HepG2 (cell line): ENCODE data around the gene ZNF800. TPM values are rescaled to one million over a fixed set of nuclear protein-coding genes. Genes with fewer than 3 reads are reported as not detected.

Experiments used
- ATAC-seq: fragments of 200-7000 bp; cut with Tn5 transposase; 3 replicates; pipeline ENCODE4 v1.9.1; 2020; ENCODE audit warnings: mild to moderate bottlenecking, moderate library complexity
- BruUV-seq: library from RNA; stranded (reverse); fragments of 400-500 nt; replicated peaks from 2 replicates; lab custom pipeline; 2021; lab: Mats Ljungman, UMichigan
- CTCF ChIA-PET: fragments of 300-600 bp; formaldehyde crosslinking; extraction: SDS; loops from one replicate; lab custom pipeline; 2021; ENCODE audit warnings: low total read pairs, inconsistent platforms, low intra/inter-chr PET ratio; lab: Yijun Ruan, JAX
- POLR2A ChIA-PET: fragments of 350-600 bp; sonication (Branson Sonifier 250); formaldehyde crosslinking; loops from one replicate; lab custom pipeline; 2020; ENCODE audit warnings: antibody characterized with exemption, inconsistent platforms; lab: Yijun Ruan, JAX
- DNase-seq: peaks from one replicate; pipeline ENCODE4 v3.0.0-alpha.2; 2015; ENCODE audit warnings: low spot score
- FAIRE-seq: peaks from 3 replicates; lab custom pipeline; 2011; peaks lifted over from hg19 to GRCh38; lab: Jason Lieb, UNC
- H2AFZ ChIP-seq: one replicate; pipeline ENCODE4 v1.6.1; 2011; ENCODE audit warnings: low read length, inconsistent platforms
- H3K27ac ChIP-seq: fragments of 300-600 bp; 3 replicates; pipeline ENCODE4 v1.8.0; 2011; ENCODE audit warnings: mixed run types, mild to moderate bottlenecking, mixed read lengths, low read length, inconsistent platforms; ENCODE audit not compliant: insufficient read depth; ENCODE audit errors: extremely low read length
- H3K27me3 ChIP-seq, 2 experiments: fragments of 200-600 bp in 1 of 2; 2 replicates in 1 of 2; 3 replicates in 1 of 2; pipeline versions ENCODE4 v1.6.0 to v1.8.0; 2011; ENCODE audit warnings: low read length in 2 of 2, mild to moderate bottlenecking in 2 of 2, moderate library complexity in 2 of 2, inconsistent platforms in 1 of 2; ENCODE audit not compliant: insufficient read depth in 2 of 2, control insufficient read depth in 1 of 2
- H3K36me3 ChIP-seq, 2 experiments: fragments of 200-600 bp in 1 of 2; replicated peaks in 1 of 2; 2 replicates in 1 of 2; 3 replicates in 1 of 2; pipeline versions ENCODE4 v1.5.1 to v1.8.0; 2011; ENCODE audit warnings: low read length in 2 of 2, inconsistent platforms in 1 of 2; ENCODE audit not compliant: insufficient read depth in 2 of 2, control insufficient read depth in 1 of 2
- H3K4me1 ChIP-seq: 2 replicates; pipeline ENCODE4 v1.5.1; 2012; ENCODE audit warnings: low read length, inconsistent platforms; ENCODE audit not compliant: insufficient read depth
- H3K4me2 ChIP-seq: 2 replicates; pipeline ENCODE4 v1.6.0; 2011; ENCODE audit warnings: low read depth, low read length, inconsistent platforms
- H3K4me3 ChIP-seq, 3 experiments: fragments of 200-600 bp in 1 of 3; sonication (generic), shearing (Covaris generic) in 1 of 3; replicated peaks in 1 of 3; 2 replicates each; pipeline ENCODE4 v1.5.1; 2011 to 2016; ENCODE audit warnings: low read length in 3 of 3, inconsistent platforms in 2 of 3, low read depth in 2 of 3, mild to moderate bottlenecking in 2 of 3, control low read depth in 1 of 3, mixed read lengths in 1 of 3; ENCODE audit not compliant: insufficient read depth in 1 of 3
- H3K79me2 ChIP-seq: one replicate; pipeline ENCODE4 v1.6.1; 2011; ENCODE audit warnings: low read length, inconsistent platforms; ENCODE audit not compliant: insufficient read depth
- H3K9ac ChIP-seq: 2 replicates; pipeline ENCODE4 v1.6.0; 2011; ENCODE audit warnings: mild to moderate bottlenecking, low read depth, low read length, inconsistent platforms; ENCODE audit not compliant: insufficient read depth
- H3K9me3 ChIP-seq: 2 replicates; pipeline ENCODE4 v1.5.1; 2012; ENCODE audit warnings: mild to moderate bottlenecking, low read length
- H4K20me1 ChIP-seq: 2 replicates; pipeline ENCODE4 v1.6.0; 2011; ENCODE audit warnings: inconsistent platforms, mild to moderate bottlenecking, low read length, moderate library complexity; ENCODE audit not compliant: insufficient read depth
- FOXO1 ChIP-seq: sonication (generic); formaldehyde crosslinking; IDR thresholded peaks from 2 replicates; pipeline ENCODE4 v1.4.0; 2020; ENCODE audit warnings: missing genetic modification reagents
- NFRKB ChIP-seq: fragments of 450-650 bp; IDR thresholded peaks from 2 replicates; pipeline ENCODE4 v1.6.1; 2017
- NR2C2 ChIP-seq: sonication (generic); formaldehyde crosslinking; IDR thresholded peaks from 2 replicates; pipeline ENCODE4 v1.4.0; 2020; ENCODE audit warnings: missing genetic modification reagents, mild to moderate bottlenecking, moderate library complexity, borderline replicate concordance
- SMYD3 ChIP-seq: sonication (generic); formaldehyde crosslinking; IDR thresholded peaks from 2 replicates; pipeline ENCODE4 v1.8.1; 2023; ENCODE audit warnings: mild to moderate bottlenecking, missing genetic modification reagents
- STAG1 ChIP-seq: sonication (generic); formaldehyde crosslinking; IDR thresholded peaks from 2 replicates; pipeline ENCODE4 v1.4.0; 2020; ENCODE audit warnings: missing genetic modification reagents
- XBP1 ChIP-seq: sonication (generic); formaldehyde crosslinking; IDR thresholded peaks from 2 replicates; pipeline ENCODE4 v1.5.0; 2020; ENCODE audit warnings: missing genetic modification reagents
- ZNF143 ChIP-seq: sonication (generic); formaldehyde crosslinking; IDR thresholded peaks from 2 replicates; pipeline ENCODE4 v1.4.0; 2020; ENCODE audit warnings: missing genetic modification reagents
- ZNF251 ChIP-seq: sonication (generic); formaldehyde crosslinking; IDR thresholded peaks from 2 replicates; pipeline ENCODE4 v1.9.0; 2021; ENCODE audit warnings: mild to moderate bottlenecking, missing genetic modification reagents
- ZNF33B ChIP-seq: sonication (generic); formaldehyde crosslinking; IDR thresholded peaks from 2 replicates; pipeline ENCODE4 v1.5.1; 2020; ENCODE audit warnings: mild to moderate bottlenecking, missing genetic modification reagents
- ZNF430 ChIP-seq: sonication (generic); formaldehyde crosslinking; IDR thresholded peaks from 2 replicates; pipeline ENCODE4 v1.9.0; 2021; ENCODE audit warnings: mild to moderate bottlenecking, missing genetic modification reagents
- ZNF558 ChIP-seq: sonication (generic); formaldehyde crosslinking; IDR thresholded peaks from 2 replicates; pipeline ENCODE4 v1.9.0; 2022; ENCODE audit warnings: mild to moderate bottlenecking, missing genetic modification reagents, borderline replicate concordance
- ZNF775 ChIP-seq: sonication (generic); formaldehyde crosslinking; IDR thresholded peaks from 2 replicates; pipeline ENCODE4 v1.4.0; 2020; ENCODE audit warnings: missing genetic modification reagents, mild to moderate bottlenecking, moderate library complexity, borderline replicate concordance
- WGBS: methylation state at CpG from one replicate; pipeline ENCODE4 v1.1.6; 2017; ENCODE audit warnings: low lambda C conversion rate; 5-methylcytosine and 5-hydroxymethylcytosine counted together
- in situ Hi-C: cut with HindIII; loops from 2 replicates; pipeline ENCODE4 v1.10.0; 2017; ENCODE audit warnings: low pct_unique_long_range_greater_than_20kb; ENCODE audit not compliant: extremely low pct_ligation_motif_present
- intact Hi-C: fragments of 100-400 bp; cut with micrococcal nuclease; formaldehyde crosslinking; loops from one replicate; pipeline ENCODE4 v1.10.0; 2022; ENCODE audit not compliant: unreplicated experiment
- polyA plus RNA-seq, 8 experiments: library from polyadenylated mRNA; depleted of rRNA in 3 of 8; stranded (reverse) in 7 of 8; unstranded in 1 of 8; fragments of >200 nt; fragmentation: Illumina TruSeq in 4 of 8; extraction: Trizol in 4 of 8; gene quantifications; 2 replicates each; pipeline versions ENCODE4 v1.2.1 to v1.2.3, GENCODE V29; 2011 to 2016; ENCODE audit warnings: low read depth in 4 of 8, missing spikeins in 1 of 8, mixed read lengths in 1 of 8; ENCODE audit not compliant: insufficient read depth in 1 of 8
- total RNA-seq, 5 experiments: library from RNA; depleted of rRNA; stranded (reverse); fragments of >200 nt; fragmentation: Illumina TruSeq; extraction: Trizol; gene quantifications; 2 replicates each; pipeline ENCODE4 v1.2.3, GENCODE V29; 2016; ENCODE audit warnings: low read depth in 1 of 5
- TF ChIP-seq, protein P1 (sequence below): sonication (generic); formaldehyde crosslinking; IDR thresholded peaks from 2 replicates; pipeline ENCODE4 v1.5.0; 2020; ENCODE audit warnings: mild to moderate bottlenecking, missing genetic modification reagents, moderate library complexity
- TF ChIP-seq, protein P2 (sequence below): IDR thresholded peaks from 2 replicates; pipeline ENCODE4 v1.6.1; 2016; ENCODE audit warnings: low read depth, control low read depth
- TF ChIP-seq, protein P3 (sequence below): sonication (generic); formaldehyde crosslinking; IDR thresholded peaks from 2 replicates; pipeline ENCODE4 v1.8.1; 2022; ENCODE audit warnings: mild to moderate bottlenecking, missing genetic modification reagents

Gene ZNF800
- total and polyA plus RNA-seq, 2 of the 13 experiments (the other 11 are each of a cell fraction or from before 2014, with no cell fraction given), result 7.1 to 12.7 TPM

DNA sequence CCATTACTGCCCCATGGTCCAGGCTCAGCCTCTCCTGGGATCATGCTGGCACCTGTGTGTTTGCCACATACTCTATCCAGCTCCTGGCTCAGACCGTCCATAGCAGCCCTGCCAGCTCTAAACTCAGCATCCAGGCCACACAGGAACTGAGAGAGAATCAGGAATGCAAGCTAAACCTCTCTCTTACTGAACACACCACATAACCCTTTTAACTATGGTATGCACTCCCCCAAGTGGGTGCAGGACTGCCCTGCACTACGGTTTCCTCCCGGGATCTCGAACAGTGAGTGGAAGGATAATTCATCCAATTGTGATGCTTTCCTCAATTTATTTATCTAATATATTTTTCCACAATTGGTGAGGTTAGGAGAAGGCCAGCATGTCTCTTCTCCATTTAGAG lies 17.1 kb upstream of the ZNF800 start:
- 1% methylated on average over 4 of the region's 4 CpGs for WGBS
- ChIA-PET CTCF (no interaction called here), POLR2A (no interaction called here)
- Histone ChIP-seq H3K27ac (no peak overlapping the region), H3K27me3 (no peaks in the 10 kb centered on the region), H3K4me1 (no peaks in the 10 kb centered on the region), H3K4me2 (no peak overlapping the region), H3K9ac (no peak overlapping the region), H3K36me3 (no peaks in the 10 kb centered on the region), H2AFZ (no peak overlapping the region), H3K4me3 (no peak overlapping the region), H4K20me1 (no peaks in the 10 kb centered on the region), H3K9me3 (no peaks in the 10 kb centered on the region), H3K79me2 (no peaks in the 10 kb centered on the region)
- ATAC-seq (peak; percentile 79), FAIRE-seq (no peak), DNase-seq (no peak)
- in situ Hi-C loops, result no loop called here
- TF ChIP-seq STAG1 (CRISPR knock-in tag), result peak; percentile 40
- no peak for TF ChIP-seq XBP1 (CRISPR knock-in tag)
- TF ChIP-seq, protein P1, sequence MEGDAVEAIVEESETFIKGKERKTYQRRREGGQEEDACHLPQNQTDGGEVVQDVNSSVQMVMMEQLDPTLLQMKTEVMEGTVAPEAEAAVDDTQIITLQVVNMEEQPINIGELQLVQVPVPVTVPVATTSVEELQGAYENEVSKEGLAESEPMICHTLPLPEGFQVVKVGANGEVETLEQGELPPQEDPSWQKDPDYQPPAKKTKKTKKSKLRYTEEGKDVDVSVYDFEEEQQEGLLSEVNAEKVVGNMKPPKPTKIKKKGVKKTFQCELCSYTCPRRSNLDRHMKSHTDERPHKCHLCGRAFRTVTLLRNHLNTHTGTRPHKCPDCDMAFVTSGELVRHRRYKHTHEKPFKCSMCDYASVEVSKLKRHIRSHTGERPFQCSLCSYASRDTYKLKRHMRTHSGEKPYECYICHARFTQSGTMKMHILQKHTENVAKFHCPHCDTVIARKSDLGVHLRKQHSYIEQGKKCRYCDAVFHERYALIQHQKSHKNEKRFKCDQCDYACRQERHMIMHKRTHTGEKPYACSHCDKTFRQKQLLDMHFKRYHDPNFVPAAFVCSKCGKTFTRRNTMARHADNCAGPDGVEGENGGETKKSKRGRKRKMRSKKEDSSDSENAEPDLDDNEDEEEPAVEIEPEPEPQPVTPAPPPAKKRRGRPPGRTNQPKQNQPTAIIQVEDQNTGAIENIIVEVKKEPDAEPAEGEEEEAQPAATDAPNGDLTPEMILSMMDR (CRISPR knock-in tag), result peak; percentile 41
- intact Hi-C loops, result no loop called here
- no TSS peak for BruUV-seq

DNA sequence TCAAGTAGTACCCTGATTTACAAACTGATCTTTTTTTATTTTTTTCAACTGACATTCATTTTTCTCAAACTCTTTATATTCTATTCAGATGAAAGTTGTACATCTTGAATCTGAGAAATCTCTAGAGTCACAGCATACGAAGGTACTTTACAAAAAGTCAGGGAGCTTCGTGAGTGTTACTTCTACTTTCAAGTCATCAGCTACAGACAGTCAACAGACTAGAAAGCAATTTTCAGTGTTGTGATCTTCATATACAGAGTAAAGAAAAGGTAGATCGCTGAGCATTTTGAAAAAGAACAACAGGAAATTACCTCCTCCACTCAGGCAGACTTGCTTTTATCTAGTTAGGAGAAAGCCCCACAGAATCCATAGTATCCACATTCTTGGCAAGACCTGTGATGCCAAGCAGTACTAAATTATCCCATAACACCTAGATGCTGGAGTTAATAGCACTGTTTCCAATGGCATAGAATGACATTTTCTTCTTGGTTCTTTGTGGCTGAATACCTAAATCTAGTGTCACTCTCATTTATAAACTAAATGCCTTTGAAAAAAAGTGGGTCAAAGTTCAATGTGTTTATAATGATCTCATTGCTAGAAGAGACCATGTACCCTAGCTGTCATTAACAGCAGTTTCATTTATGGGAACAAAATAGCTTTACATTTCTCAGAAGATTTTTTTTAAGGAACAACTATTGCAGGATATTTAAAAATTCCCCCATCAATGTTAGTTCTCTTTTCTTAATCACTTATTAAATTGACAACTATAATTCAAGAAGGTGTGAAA lies 12.0 kb upstream of the ZNF800 start:
- no peak overlapping the region for H3K4me3 ChIP-seq
- under 1% methylated on average over 3 of the region's 3 CpGs for WGBS
- no peak for TF ChIP-seq ZNF33B (CRISPR knock-in tag)
- TF ChIP-seq, protein P2, sequence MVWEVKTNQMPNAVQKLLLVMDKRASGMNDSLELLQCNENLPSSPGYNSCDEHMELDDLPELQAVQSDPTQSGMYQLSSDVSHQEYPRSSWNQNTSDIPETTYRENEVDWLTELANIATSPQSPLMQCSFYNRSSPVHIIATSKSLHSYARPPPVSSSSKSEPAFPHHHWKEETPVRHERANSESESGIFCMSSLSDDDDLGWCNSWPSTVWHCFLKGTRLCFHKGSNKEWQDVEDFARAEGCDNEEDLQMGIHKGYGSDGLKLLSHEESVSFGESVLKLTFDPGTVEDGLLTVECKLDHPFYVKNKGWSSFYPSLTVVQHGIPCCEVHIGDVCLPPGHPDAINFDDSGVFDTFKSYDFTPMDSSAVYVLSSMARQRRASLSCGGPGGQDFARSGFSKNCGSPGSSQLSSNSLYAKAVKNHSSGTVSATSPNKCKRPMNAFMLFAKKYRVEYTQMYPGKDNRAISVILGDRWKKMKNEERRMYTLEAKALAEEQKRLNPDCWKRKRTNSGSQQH (CRISPR knock-in tag), result no peak
- TF ChIP-seq NR2C2 (CRISPR knock-in tag), result no peak
- TF ChIP-seq ZNF775, result no peak
- TF ChIP-seq, protein P3, sequence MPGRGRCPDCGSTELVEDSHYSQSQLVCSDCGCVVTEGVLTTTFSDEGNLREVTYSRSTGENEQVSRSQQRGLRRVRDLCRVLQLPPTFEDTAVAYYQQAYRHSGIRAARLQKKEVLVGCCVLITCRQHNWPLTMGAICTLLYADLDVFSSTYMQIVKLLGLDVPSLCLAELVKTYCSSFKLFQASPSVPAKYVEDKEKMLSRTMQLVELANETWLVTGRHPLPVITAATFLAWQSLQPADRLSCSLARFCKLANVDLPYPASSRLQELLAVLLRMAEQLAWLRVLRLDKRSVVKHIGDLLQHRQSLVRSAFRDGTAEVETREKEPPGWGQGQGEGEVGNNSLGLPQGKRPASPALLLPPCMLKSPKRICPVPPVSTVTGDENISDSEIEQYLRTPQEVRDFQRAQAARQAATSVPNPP (CRISPR knock-in tag), result no peak
- TF ChIP-seq ZNF430 (CRISPR knock-in tag), result no peak
- no peak for TF ChIP-seq FOXO1 (CRISPR knock-in tag)
- TF ChIP-seq ZNF251 (CRISPR knock-in tag), result no peak
- TF ChIP-seq ZNF143, result no peak
- no peak for TF ChIP-seq SMYD3
- TF ChIP-seq NFRKB, result no peak
- TF ChIP-seq ZNF558 (CRISPR knock-in tag), result no peak
- TF ChIP-seq, all 625 proteins: peak for 0
- in situ Hi-C loops (no loop called here), intact Hi-C loops (no loop called here)
- Histone ChIP-seq H3K9ac (no peak overlapping the region), H3K27ac (no peak overlapping the region), H3K27me3 (no peaks in the 10 kb centered on the region), H3K36me3 (no peaks in the 10 kb centered on the region), H3K9me3 (no peaks in the 10 kb centered on the region), H4K20me1 (no peaks in the 10 kb centered on the region), H3K79me2 (no peaks in the 10 kb centered on the region), H3K4me2 (no peak overlapping the region), H3K4me1 (no peaks in the 10 kb centered on the region), H2AFZ (no peak overlapping the region)
- POLR2A ChIA-PET, result no interaction called here
- no peak for ATAC-seq
- DNase-seq, result no peak
- BruUV-seq, result no TSS peak
- CTCF ChIA-PET, result no interaction called here
- FAIRE-seq, result no peak
